Measurements from ENCODE around the gene PPIC.

The PPIC gene

DNA sequence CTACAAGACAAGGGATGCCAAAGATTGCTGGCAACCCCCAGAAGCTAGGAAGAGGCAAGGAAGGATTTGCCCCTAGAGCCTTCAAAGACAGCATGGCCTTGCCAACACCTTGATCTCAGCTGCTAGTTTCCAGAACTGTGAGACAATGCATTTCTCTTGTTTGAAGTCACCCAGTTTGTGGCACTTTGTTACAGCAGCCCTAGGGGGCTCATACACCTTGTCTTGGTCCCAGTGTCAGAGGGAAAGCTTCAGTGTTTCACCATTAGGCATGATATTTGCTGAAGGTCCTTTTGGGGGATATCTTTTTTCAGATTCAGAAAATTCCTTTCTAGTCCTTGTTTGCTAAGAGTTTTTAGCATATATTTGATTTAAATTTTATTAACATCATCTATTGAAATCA, 3.1 kb upstream of the PPIC start:
- DNase-seq (ENCODE audit: low spot score) = no peak
- TF ChIP-seq, protein P1, sequence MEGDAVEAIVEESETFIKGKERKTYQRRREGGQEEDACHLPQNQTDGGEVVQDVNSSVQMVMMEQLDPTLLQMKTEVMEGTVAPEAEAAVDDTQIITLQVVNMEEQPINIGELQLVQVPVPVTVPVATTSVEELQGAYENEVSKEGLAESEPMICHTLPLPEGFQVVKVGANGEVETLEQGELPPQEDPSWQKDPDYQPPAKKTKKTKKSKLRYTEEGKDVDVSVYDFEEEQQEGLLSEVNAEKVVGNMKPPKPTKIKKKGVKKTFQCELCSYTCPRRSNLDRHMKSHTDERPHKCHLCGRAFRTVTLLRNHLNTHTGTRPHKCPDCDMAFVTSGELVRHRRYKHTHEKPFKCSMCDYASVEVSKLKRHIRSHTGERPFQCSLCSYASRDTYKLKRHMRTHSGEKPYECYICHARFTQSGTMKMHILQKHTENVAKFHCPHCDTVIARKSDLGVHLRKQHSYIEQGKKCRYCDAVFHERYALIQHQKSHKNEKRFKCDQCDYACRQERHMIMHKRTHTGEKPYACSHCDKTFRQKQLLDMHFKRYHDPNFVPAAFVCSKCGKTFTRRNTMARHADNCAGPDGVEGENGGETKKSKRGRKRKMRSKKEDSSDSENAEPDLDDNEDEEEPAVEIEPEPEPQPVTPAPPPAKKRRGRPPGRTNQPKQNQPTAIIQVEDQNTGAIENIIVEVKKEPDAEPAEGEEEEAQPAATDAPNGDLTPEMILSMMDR (IDR thresholded peaks at IDR 0.05; ENCODE audit: extremely low read depth, missing control alignments) = no peak

DNA sequence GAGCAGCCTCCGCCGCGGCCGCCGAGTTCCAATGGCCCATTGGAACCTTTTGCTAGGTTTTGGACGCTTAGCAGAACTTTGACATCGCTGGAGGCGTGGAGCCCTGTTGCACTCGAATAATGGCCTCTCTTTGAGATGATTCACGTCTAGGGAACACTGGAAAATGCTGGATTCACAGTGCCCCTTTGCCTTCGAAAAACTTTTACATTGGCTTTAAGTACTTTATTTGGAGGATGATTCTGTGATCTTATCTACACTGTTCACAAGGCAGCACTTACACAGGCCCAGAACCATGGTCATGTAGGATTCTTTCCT, 536 bp upstream of the PPIC start:
- DNase-seq (ENCODE audit: low spot score) = no peak
- TF ChIP-seq, protein P1 (IDR thresholded peaks at IDR 0.05; ENCODE audit: extremely low read depth, missing control alignments) = no peak

DNA sequence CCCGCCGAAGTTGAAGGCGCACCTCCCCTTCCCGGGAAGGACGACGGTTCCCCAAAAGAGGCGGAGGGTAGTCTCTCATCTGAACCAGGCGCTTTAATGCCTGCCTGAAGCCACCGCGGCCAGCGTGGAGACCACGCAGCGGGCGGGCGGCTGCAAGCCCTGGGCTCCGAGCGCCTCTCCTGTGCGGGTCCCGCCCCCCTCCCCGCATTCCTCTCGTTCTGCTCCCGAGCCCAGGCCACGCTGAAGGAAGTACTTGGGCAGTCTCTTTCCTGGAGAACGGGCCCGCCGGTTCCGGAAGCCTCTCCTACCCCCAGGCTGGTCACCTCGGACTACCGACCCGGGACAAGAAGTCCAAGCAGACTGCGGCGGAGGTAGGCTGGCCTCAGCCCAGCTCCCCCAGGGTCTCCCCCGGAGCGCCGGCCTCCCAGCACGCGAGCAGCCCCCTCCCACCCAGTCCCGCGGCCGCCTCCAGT, 571 bp downstream of the PPIC start:
- peak; percentile 42 for DNase-seq (ENCODE audit: low spot score)
- TF ChIP-seq, protein P1 (IDR thresholded peaks at IDR 0.05; ENCODE audit: extremely low read depth, missing control alignments) = no peak

DNA sequence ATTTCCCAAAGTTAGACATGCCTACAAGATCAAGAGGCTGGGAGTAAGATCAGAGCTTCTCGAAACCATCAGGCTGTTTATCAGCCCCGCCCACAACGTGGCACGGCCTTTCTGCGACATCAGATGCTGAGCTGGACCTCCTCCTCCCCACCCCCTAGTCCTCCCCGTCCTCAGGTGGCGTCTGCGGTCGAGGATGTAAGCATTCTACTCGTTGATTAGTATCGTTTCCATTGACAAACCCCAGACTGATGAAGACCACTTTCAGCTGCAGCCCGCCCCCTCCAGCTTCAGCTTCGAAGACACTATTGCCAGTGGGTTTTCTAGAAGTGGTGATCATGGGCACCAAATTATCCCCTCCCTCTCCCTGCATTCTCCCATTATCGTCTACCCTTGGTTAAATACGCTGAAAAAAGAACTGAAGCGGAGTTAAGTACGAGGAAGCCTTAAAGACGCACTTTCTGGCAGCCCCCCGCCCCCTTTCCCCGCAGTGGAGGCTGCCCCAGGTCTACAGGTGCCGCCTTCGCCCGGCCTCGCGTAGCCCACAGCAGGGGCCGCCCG, 1.1 kb downstream of the PPIC start:
- peak; percentile 42 for DNase-seq (ENCODE audit: low spot score)
- TF ChIP-seq, protein P1 (IDR thresholded peaks at IDR 0.05; ENCODE audit: extremely low read depth, missing control alignments) = no peak

DNA sequence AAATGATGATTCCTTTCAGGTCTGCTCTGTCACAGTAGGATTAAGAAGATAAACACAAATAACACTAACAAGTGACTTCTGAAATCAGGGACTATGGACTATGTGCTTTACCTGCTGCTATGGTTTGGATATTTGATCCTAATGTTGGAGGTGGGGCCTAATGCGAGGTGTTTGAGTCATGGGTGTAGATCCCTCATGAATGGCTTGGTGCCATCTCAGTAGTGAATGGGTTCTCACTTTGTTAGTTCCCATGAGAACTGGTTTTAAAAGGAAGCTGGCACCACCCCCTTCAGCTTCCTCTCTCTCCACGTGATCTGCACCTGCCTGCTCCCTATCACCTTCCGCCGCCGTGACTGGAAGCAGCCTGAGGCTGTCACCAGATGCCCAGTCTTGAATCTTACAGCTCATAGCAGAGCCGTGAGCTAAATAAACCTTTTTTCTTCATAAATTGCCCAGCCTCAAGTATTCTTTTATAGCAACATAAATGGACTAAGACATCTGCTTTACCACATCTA, 3.3 kb downstream of the PPIC start:
- TF ChIP-seq, protein P1 (IDR thresholded peaks at IDR 0.05; ENCODE audit: extremely low read depth, missing control alignments) = no peak
- no peak for DNase-seq (ENCODE audit: low spot score)

DNA sequence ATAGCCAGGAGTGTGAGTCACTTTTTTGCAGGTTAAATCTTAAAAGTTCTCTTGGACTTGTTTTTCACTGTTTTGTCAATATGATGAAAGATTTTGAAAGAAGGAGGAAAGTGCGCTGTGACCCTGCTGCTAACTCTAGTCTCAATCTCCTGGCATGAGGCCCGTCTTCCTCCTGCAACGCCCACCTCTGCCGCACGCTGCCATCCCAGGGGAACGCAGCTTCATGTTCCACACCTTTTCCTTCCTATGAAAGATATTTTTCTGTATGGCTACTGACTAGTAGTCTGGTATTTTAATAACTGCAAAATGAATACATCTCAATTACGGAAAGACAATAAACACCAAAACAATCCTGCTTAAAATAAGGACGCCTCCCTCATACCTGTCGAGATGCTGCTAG, 8.3 kb downstream of the PPIC start:
- TF ChIP-seq, protein P1 (IDR thresholded peaks at IDR 0.05; ENCODE audit: extremely low read depth, missing control alignments) = no peak
- DNase-seq (ENCODE audit: low spot score) = no peak

DNA sequence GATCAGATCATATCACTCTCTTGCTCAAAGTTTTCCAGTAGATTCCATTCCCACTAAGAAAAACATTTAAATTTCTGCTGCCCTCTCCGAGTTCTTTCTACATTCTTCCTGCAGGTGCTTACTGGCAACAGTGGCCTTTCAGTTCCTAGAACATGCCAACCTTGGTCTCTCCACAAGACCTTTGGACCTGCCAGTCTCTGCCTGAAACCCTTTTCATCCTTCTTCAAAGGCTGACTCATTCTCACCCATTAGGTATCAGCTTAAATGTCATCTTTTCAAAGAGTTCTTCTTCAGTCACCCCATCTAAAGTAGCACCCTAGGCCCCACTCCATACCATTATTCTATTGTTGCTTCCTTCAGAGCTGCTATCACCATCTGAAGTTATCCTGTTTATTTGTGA, 21.8 kb downstream of the PPIC start:
- no peak for DNase-seq (ENCODE audit: low spot score)
- TF ChIP-seq, protein P1 (IDR thresholded peaks at IDR 0.05; ENCODE audit: extremely low read depth, missing control alignments) = no peak
